DOHH2 (cell line): ENCODE measurements around the gene KCNN2.

ENCODE experiments used
- H3F3A ChIP-seq: fragments of 200-600 bp; sonication (generic), shearing (Covaris generic); 2 replicates; pipeline ENCODE4 v1.6.0; 2016; ENCODE audit warnings: antibody characterized with exemption, mild to moderate bottlenecking; ENCODE audit not compliant: control insufficient read depth, insufficient read depth
- H3K27ac ChIP-seq: fragments of 200-600 bp; sonication (generic); 2 replicates; pipeline ENCODE4 v1.5.1; 2014; ENCODE audit warnings: low read depth, mild to moderate bottlenecking, low read length, moderate library complexity
- H3K27me3 ChIP-seq: fragments of 200-600 bp; sonication (generic); 2 replicates; pipeline ENCODE4 v1.6.1; 2014; ENCODE audit warnings: mild to moderate bottlenecking, low read length, mixed read lengths; ENCODE audit not compliant: control insufficient read depth
- H3K36me3 ChIP-seq: fragments of 200-600 bp; sonication (generic); 2 replicates; pipeline ENCODE4 v1.6.1; 2014; ENCODE audit warnings: mild to moderate bottlenecking, low read length, moderate library complexity, mixed read lengths; ENCODE audit not compliant: control insufficient read depth
- H3K4me1 ChIP-seq: fragments of 200-600 bp; sonication (generic); 2 replicates; pipeline ENCODE4 v1.6.1; 2014; ENCODE audit warnings: mild to moderate bottlenecking, low read length, mixed read lengths; ENCODE audit not compliant: control insufficient read depth
- H3K4me2 ChIP-seq: fragments of 200-600 bp; sonication (generic); 2 replicates; pipeline ENCODE4 v1.6.0; 2014; ENCODE audit warnings: mild to moderate bottlenecking, low read length, moderate library complexity
- H3K4me3 ChIP-seq: fragments of 200-600 bp; sonication (generic); 2 replicates; pipeline ENCODE4 v1.5.1; 2014; ENCODE audit warnings: mild to moderate bottlenecking, low read length, mixed read lengths
- H3K79me2 ChIP-seq: fragments of 200-600 bp; sonication (generic); 2 replicates; pipeline ENCODE4 v1.6.1; 2014; ENCODE audit warnings: mild to moderate bottlenecking, low read length, mixed read lengths; ENCODE audit not compliant: control insufficient read depth
- H3K9me2 ChIP-seq: fragments of 200-600 bp; sonication (generic); replicated peaks from 2 replicates; pipeline ENCODE4 v1.6.1; 2014; ENCODE audit warnings: mild to moderate bottlenecking, low read length, mixed read lengths; ENCODE audit not compliant: control insufficient read depth
- H3K9me3 ChIP-seq: fragments of 200-600 bp; sonication (generic); 2 replicates; pipeline ENCODE4 v1.6.1; 2014; ENCODE audit warnings: antibody characterized with exemption, low read length, mixed read lengths; ENCODE audit not compliant: control insufficient read depth, insufficient read depth
- H4K20me1 ChIP-seq: fragments of 200-600 bp; sonication (generic); 2 replicates; pipeline ENCODE4 v1.6.0; 2014; ENCODE audit warnings: low read depth, mild to moderate bottlenecking, antibody characterized with exemption, low read length, moderate library complexity; ENCODE audit not compliant: control insufficient read depth, insufficient read depth
- EZH2phosphoT487 ChIP-seq: fragments of 200-600 bp; sonication (generic); IDR thresholded peaks from 2 replicates; pipeline ENCODE4 v1.6.1; 2017; ENCODE audit warnings: borderline replicate concordance, mild to moderate bottlenecking, antibody characterized with exemption, low read length, moderate library complexity, mixed read lengths
- TF ChIP-seq, protein P1 (sequence below): fragments of 200-600 bp; sonication (generic); IDR thresholded peaks from one replicate; pipeline ENCODE4 v1.5.1; 2014; ENCODE audit warnings: antibody characterized with exemption, mild to moderate bottlenecking, low read depth, low read length; ENCODE audit not compliant: poor library complexity, severe bottlenecking

Gene KCNN2

DNA sequence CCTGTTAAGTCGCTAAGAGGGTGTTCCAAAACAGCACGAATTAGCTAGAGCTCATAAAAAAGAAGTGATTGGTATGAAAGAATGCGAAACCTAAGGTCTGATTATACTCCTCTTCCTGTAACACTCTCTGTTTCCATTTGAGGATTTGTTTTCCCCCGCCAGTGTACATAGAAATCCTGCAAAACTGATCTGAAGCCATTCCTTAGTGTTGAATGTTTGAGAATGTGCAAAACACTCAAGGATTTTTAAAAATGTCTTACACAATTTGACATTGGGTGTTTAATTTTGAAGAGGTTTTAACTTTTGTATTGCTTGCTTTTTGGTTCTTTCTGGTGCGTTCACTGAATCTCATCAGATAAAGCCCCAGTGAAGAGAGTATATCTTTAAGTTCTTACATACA, 105.3 kb downstream of the KCNN2 start:
- no peaks in the 10 kb centered on the region for H3K79me2 ChIP-seq
- H3K27me3 ChIP-seq = no peaks in the 10 kb centered on the region
- no peaks in the 10 kb centered on the region for H3K36me3 ChIP-seq
- H4K20me1 ChIP-seq = no peaks in the 10 kb centered on the region
- no peaks in the 10 kb centered on the region for H3K9me2 ChIP-seq
- H3K9me3 ChIP-seq = no peaks in the 10 kb centered on the region
- no peak overlapping the region for H3K4me2 ChIP-seq
- H3K4me3 ChIP-seq = no peak overlapping the region
- TF ChIP-seq EZH2phosphoT487 = no peak
- TF ChIP-seq, protein P1, sequence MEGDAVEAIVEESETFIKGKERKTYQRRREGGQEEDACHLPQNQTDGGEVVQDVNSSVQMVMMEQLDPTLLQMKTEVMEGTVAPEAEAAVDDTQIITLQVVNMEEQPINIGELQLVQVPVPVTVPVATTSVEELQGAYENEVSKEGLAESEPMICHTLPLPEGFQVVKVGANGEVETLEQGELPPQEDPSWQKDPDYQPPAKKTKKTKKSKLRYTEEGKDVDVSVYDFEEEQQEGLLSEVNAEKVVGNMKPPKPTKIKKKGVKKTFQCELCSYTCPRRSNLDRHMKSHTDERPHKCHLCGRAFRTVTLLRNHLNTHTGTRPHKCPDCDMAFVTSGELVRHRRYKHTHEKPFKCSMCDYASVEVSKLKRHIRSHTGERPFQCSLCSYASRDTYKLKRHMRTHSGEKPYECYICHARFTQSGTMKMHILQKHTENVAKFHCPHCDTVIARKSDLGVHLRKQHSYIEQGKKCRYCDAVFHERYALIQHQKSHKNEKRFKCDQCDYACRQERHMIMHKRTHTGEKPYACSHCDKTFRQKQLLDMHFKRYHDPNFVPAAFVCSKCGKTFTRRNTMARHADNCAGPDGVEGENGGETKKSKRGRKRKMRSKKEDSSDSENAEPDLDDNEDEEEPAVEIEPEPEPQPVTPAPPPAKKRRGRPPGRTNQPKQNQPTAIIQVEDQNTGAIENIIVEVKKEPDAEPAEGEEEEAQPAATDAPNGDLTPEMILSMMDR = no peak
- peaks cover 3% of the 10 kb centered on the region; the same call in 1 of the 2 replicates for H3K4me1 ChIP-seq
- no peaks in the 10 kb centered on the region for H3F3A ChIP-seq
- no peak overlapping the region for H3K27ac ChIP-seq

DNA sequence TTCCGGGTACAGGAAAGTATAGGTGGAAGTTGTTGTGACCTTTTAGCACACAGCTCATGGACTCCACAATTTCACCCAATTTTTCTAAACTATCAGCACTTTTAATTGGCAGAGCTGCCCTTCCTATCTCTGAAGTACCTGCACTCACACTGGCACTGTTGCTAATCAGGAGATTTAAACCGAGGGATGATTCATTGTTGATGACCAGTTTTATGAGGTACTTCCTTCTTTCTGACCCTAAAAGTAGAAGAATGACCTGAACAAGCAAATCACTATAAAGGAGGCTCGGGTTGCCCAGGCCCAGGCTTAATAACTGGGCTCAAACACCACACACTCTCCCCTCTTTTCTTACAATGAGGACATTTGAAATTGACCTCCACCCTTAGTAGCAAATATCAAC, 105.9 kb downstream of the KCNN2 start:
- no peaks in the 10 kb centered on the region for H3K9me2 ChIP-seq
- H3K27ac ChIP-seq = no peak overlapping the region
- H4K20me1 ChIP-seq = no peaks in the 10 kb centered on the region
- no peak overlapping the region for H3K4me3 ChIP-seq
- H3K4me1 ChIP-seq = peaks cover 3% of the 10 kb centered on the region; the same call in 1 of the 2 replicates
- TF ChIP-seq, protein P1 = no peak
- no peak for TF ChIP-seq EZH2phosphoT487
- no peak overlapping the region for H3K4me2 ChIP-seq
- no peaks in the 10 kb centered on the region for H3K36me3 ChIP-seq
- H3F3A ChIP-seq = no peaks in the 10 kb centered on the region
- H3K27me3 ChIP-seq = no peaks in the 10 kb centered on the region
- no peaks in the 10 kb centered on the region for H3K79me2 ChIP-seq
- no peaks in the 10 kb centered on the region for H3K9me3 ChIP-seq

DNA sequence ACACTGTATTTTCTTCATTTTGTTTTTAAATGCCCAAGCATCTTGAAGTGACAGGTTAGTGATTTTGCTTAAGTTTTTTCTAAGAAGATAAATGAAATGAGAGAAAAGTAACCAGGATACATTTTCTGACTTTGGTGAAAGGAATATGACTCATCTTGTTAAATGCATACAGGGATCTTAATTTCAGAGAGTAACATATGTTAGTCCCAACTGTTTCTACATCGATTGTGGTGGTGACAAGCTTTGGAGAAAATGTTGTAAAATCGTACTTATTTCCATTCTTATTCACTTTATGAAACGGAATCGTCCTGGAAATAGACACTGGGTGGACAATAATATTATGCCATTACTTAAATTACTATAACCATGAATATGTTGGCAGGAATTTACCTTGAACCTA, 107.5 kb downstream of the KCNN2 start:
- Histone ChIP-seq H3K4me3 (no peak overlapping the region), H3K4me2 (no peak overlapping the region), H3K27ac (no peak overlapping the region), H3K4me1 (peaks cover 3% of the 10 kb centered on the region; the same call in 1 of the 2 replicates), H3K9me2 (no peaks in the 10 kb centered on the region), H3K9me3 (no peaks in the 10 kb centered on the region), H3K79me2 (no peaks in the 10 kb centered on the region), H4K20me1 (no peaks in the 10 kb centered on the region), H3F3A (no peaks in the 10 kb centered on the region), H3K36me3 (no peaks in the 10 kb centered on the region), H3K27me3 (no peaks in the 10 kb centered on the region)
- TF ChIP-seq, protein P1 = no peak
- no peak for TF ChIP-seq EZH2phosphoT487
